Measurements from ENCODE around the gene GBF1.
"Not testable (repeated sequence)": the region's sequence is repeated elsewhere in the genome, so short reads cannot be mapped to it uniquely, and the experiment has no call there.

Gene GBF1

GRCh38 chr10:102268375-102268888 is 23.1 kb downstream of the GBF1 start:
- no peak for DNase-seq

GRCh38 chr10:102269017-102269416 is 23.7 kb downstream of the GBF1 start:
- no peak for DNase-seq

GRCh38 chr10:102274062-102274461 is 28.7 kb downstream of the GBF1 start:
- DNase-seq: no peak

- DNase-seq: no peak
These were observed 30.0 kb downstream of the GBF1 start for GRCh38 chr10:102275343-102275742.

GRCh38 chr10:102279104-102279503 is 33.8 kb downstream of the GBF1 start:
- no peak for DNase-seq

GRCh38 chr10:102280397-102281101 is 35.2 kb downstream of the GBF1 start:
- DNase-seq: no peak

GRCh38 chr10:102281102-102281487 is 35.8 kb downstream of the GBF1 start:
- no peak for DNase-seq

GRCh38 chr10:102283488-102283887 is 38.2 kb downstream of the GBF1 start:
- no peak for DNase-seq

- no peak for DNase-seq
These were observed 38.6 kb downstream of the GBF1 start for GRCh38 chr10:102283890-102284289.

- no peak for DNase-seq
These were observed 39.2 kb downstream of the GBF1 start for GRCh38 chr10:102284531-102284930.

- DNase-seq: no peak
These were observed 39.8 kb downstream of the GBF1 start for GRCh38 chr10:102285133-102285532.

- DNase-seq: no peak
These were observed 40.9 kb downstream of the GBF1 start for GRCh38 chr10:102286216-102286615.

- DNase-seq: no peak
These were observed 42.2 kb downstream of the GBF1 start for GRCh38 chr10:102287538-102287937.

GRCh38 chr10:102287991-102288390 is 42.7 kb downstream of the GBF1 start:
- DNase-seq: no peak

- DNase-seq: no peak
These were observed 44.0 kb downstream of the GBF1 start for GRCh38 chr10:102289356-102289755.

- no peak for DNase-seq
These were observed 44.5 kb downstream of the GBF1 start for GRCh38 chr10:102289840-102290239.

- no peak for DNase-seq
These were observed 46.0 kb downstream of the GBF1 start for GRCh38 chr10:102291221-102291905.

- no peak for DNase-seq
These were observed 51.8 kb downstream of the GBF1 start for GRCh38 chr10:102297101-102297500.

- DNase-seq: no peak
These were observed 53.6 kb downstream of the GBF1 start for GRCh38 chr10:102298899-102299298.

- DNase-seq: no peak
These were observed 54.5 kb downstream of the GBF1 start for GRCh38 chr10:102299873-102300272.

- no peak for DNase-seq
These were observed 55.0 kb downstream of the GBF1 start for GRCh38 chr10:102300278-102300843.

- DNase-seq: not testable (repeated sequence)
These were observed 55.6 kb downstream of the GBF1 start for GRCh38 chr10:102300912-102301311.

GRCh38 chr10:102301332-102301731 is 56.0 kb downstream of the GBF1 start:
- DNase-seq: not testable (repeated sequence)

- DNase-seq: no peak
These were observed 57.3 kb downstream of the GBF1 start for GRCh38 chr10:102302611-102303010.
